Measurements from ENCODE around the gene CLTCL1.

DNA sequence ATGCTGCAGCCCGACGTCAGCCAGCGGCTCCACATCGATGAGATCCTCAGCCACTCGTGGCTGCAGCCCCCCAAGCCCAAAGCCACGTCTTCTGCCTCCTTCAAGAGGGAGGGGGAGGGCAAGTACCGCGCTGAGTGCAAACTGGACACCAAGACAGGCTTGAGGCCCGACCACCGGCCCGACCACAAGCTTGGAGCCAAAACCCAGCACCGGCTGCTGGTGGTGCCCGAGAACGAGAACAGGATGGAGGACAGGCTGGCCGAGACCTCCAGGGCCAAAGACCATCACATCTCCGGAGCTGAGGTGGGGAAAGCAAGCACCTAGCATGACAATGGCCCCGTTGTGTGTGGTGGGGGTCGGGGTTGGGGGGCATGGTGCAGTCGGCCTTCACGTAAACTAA lies 159.4 kb downstream of the CLTCL1 start:
- TF ChIP-seq, protein P1, sequence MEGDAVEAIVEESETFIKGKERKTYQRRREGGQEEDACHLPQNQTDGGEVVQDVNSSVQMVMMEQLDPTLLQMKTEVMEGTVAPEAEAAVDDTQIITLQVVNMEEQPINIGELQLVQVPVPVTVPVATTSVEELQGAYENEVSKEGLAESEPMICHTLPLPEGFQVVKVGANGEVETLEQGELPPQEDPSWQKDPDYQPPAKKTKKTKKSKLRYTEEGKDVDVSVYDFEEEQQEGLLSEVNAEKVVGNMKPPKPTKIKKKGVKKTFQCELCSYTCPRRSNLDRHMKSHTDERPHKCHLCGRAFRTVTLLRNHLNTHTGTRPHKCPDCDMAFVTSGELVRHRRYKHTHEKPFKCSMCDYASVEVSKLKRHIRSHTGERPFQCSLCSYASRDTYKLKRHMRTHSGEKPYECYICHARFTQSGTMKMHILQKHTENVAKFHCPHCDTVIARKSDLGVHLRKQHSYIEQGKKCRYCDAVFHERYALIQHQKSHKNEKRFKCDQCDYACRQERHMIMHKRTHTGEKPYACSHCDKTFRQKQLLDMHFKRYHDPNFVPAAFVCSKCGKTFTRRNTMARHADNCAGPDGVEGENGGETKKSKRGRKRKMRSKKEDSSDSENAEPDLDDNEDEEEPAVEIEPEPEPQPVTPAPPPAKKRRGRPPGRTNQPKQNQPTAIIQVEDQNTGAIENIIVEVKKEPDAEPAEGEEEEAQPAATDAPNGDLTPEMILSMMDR (conservative IDR thresholded peaks at IDR 0.05; ENCODE audit: low read depth in 2 of 2) = no peak
- TF ChIP-seq, protein P2, sequence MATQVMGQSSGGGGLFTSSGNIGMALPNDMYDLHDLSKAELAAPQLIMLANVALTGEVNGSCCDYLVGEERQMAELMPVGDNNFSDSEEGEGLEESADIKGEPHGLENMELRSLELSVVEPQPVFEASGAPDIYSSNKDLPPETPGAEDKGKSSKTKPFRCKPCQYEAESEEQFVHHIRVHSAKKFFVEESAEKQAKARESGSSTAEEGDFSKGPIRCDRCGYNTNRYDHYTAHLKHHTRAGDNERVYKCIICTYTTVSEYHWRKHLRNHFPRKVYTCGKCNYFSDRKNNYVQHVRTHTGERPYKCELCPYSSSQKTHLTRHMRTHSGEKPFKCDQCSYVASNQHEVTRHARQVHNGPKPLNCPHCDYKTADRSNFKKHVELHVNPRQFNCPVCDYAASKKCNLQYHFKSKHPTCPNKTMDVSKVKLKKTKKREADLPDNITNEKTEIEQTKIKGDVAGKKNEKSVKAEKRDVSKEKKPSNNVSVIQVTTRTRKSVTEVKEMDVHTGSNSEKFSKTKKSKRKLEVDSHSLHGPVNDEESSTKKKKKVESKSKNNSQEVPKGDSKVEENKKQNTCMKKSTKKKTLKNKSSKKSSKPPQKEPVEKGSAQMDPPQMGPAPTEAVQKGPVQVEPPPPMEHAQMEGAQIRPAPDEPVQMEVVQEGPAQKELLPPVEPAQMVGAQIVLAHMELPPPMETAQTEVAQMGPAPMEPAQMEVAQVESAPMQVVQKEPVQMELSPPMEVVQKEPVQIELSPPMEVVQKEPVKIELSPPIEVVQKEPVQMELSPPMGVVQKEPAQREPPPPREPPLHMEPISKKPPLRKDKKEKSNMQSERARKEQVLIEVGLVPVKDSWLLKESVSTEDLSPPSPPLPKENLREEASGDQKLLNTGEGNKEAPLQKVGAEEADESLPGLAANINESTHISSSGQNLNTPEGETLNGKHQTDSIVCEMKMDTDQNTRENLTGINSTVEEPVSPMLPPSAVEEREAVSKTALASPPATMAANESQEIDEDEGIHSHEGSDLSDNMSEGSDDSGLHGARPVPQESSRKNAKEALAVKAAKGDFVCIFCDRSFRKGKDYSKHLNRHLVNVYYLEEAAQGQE (IDR thresholded peaks at IDR 0.05; ENCODE audit: unreplicated experiment) = no peak
- TF ChIP-seq CREB1 (CRISPR knock-in tag; IDR thresholded peaks at IDR 0.05; ENCODE audit: low read depth) = no peak
- TF ChIP-seq POLR2AphosphoS5 (IDR thresholded peaks at IDR 0.05; ENCODE audit: low read depth) = no peak
- TF ChIP-seq EZH2 (IDR thresholded peaks at IDR 0.05; ENCODE audit: low read depth, unreplicated experiment) = no peak
- TF ChIP-seq EZH2phosphoT487 (IDR thresholded peaks at IDR 0.05; ENCODE audit: unreplicated experiment) = no peak
- TF ChIP-seq, protein P3, sequence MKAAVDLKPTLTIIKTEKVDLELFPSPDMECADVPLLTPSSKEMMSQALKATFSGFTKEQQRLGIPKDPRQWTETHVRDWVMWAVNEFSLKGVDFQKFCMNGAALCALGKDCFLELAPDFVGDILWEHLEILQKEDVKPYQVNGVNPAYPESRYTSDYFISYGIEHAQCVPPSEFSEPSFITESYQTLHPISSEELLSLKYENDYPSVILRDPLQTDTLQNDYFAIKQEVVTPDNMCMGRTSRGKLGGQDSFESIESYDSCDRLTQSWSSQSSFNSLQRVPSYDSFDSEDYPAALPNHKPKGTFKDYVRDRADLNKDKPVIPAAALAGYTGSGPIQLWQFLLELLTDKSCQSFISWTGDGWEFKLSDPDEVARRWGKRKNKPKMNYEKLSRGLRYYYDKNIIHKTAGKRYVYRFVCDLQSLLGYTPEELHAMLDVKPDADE (IDR thresholded peaks at IDR 0.05) = no peak
- TF ChIP-seq, protein P4, sequence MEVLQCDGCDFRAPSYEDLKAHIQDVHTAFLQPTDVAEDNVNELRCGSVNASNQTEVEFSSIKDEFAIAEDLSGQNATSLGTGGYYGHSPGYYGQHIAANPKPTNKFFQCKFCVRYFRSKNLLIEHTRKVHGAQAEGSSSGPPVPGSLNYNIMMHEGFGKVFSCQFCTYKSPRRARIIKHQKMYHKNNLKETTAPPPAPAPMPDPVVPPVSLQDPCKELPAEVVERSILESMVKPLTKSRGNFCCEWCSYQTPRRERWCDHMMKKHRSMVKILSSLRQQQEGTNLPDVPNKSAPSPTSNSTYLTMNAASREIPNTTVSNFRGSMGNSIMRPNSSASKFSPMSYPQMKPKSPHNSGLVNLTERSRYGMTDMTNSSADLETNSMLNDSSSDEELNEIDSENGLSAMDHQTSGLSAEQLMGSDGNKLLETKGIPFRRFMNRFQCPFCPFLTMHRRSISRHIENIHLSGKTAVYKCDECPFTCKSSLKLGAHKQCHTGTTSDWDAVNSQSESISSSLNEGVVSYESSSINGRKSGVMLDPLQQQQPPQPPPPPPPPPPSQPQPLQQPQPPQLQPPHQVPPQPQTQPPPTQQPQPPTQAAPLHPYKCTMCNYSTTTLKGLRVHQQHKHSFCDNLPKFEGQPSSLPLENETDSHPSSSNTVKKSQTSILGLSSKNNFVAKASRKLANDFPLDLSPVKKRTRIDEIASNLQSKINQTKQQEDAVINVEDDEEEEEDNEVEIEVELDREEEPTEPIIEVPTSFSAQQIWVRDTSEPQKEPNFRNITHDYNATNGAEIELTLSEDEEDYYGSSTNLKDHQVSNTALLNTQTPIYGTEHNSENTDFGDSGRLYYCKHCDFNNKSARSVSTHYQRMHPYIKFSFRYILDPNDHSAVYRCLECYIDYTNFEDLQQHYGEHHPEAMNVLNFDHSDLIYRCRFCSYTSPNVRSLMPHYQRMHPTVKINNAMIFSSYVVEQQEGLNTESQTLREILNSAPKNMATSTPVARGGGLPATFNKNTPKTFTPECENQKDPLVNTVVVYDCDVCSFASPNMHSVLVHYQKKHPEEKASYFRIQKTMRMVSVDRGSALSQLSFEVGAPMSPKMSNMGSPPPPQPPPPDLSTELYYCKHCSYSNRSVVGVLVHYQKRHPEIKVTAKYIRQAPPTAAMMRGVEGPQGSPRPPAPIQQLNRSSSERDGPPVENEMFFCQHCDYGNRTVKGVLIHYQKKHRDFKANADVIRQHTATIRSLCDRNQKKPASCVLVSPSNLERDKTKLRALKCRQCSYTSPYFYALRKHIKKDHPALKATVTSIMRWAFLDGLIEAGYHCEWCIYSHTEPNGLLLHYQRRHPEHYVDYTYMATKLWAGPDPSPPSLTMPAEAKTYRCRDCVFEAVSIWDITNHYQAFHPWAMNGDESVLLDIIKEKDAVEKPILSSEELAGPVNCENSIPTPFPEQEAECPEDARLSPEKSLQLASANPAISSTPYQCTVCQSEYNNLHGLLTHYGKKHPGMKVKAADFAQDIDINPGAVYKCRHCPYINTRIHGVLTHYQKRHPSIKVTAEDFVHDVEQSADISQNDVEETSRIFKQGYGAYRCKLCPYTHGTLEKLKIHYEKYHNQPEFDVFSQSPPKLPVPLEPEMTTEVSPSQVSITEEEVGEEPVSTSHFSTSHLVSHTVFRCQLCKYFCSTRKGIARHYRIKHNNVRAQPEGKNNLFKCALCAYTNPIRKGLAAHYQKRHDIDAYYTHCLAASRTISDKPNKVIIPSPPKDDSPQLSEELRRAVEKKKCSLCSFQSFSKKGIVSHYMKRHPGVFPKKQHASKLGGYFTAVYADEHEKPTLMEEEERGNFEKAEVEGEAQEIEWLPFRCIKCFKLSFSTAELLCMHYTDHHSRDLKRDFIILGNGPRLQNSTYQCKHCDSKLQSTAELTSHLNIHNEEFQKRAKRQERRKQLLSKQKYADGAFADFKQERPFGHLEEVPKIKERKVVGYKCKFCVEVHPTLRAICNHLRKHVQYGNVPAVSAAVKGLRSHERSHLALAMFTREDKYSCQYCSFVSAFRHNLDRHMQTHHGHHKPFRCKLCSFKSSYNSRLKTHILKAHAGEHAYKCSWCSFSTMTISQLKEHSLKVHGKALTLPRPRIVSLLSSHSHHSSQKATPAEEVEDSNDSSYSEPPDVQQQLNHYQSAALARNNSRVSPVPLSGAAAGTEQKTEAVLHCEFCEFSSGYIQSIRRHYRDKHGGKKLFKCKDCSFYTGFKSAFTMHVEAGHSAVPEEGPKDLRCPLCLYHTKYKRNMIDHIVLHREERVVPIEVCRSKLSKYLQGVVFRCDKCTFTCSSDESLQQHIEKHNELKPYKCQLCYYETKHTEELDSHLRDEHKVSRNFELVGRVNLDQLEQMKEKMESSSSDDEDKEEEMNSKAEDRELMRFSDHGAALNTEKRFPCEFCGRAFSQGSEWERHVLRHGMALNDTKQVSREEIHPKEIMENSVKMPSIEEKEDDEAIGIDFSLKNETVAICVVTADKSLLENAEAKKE (CRISPR knock-in tag; IDR thresholded peaks at IDR 0.05) = no peak
- no peak for TF ChIP-seq ZNF114 (CRISPR knock-in tag; IDR thresholded peaks at IDR 0.05)
- no peak for TF ChIP-seq JUNB (IDR thresholded peaks at IDR 0.05; ENCODE audit: unreplicated experiment)
- TF ChIP-seq NANOG (IDR thresholded peaks at IDR 0.05; ENCODE audit: borderline replicate concordance) = no peak

All from GM23338 (cell line).